Panc1 (cell line): Measurements from ENCODE around the gene CHST14. TPM values are rescaled to one million over a fixed set of nuclear protein-coding genes. Genes with fewer than 3 reads are reported as not detected.

Source experiments
- ATAC-seq: fragments of 200-7000 bp; cut with Tn5 transposase; 2 replicates; pipeline ENCODE4 v1.9.1; 2020; ENCODE audit warnings: mild to moderate bottlenecking, moderate library complexity
- BruUV-seq: library from RNA; stranded (reverse); fragments of 400-500 nt; replicated peaks from 2 replicates; lab custom pipeline; 2021; lab: Mats Ljungman, UMichigan
- CTCF ChIA-PET: fragments of 300-600 bp; sonication (Branson Sonifier 250); formaldehyde crosslinking; loops from one replicate; lab custom pipeline; 2022; ENCODE audit warnings: antibody characterized with exemption; lab: Charles Lee
- POLR2A ChIA-PET: fragments of 300-600 bp; sonication (Branson Sonifier 250); formaldehyde crosslinking; loops from one replicate; lab custom pipeline; 2022; ENCODE audit warnings: antibody characterized with exemption; lab: Charles Lee
- DNase-seq: peaks from one replicate; pipeline ENCODE4 v3.0.0-alpha.2; 2010; ENCODE audit warnings: low read depth, low spot score
- H3K27ac ChIP-seq: 2 replicates; pipeline ENCODE4 v1.5.1; 2011; ENCODE audit warnings: mild to moderate bottlenecking, low read length, inconsistent platforms
- H3K27me3 ChIP-seq: fragments of 200-500 bp; sonication (Bioruptor generic); 2 replicates; pipeline ENCODE4 v1.6.0; 2014; ENCODE audit warnings: low read length, inconsistent platforms; ENCODE audit not compliant: control insufficient read depth, insufficient read depth
- H3K36me3 ChIP-seq: fragments of 200-500 bp; sonication (Bioruptor generic); 2 replicates; pipeline ENCODE4 v1.5.1; 2014; ENCODE audit warnings: inconsistent platforms, mild to moderate bottlenecking, low read length, moderate library complexity; ENCODE audit not compliant: control insufficient read depth, insufficient read depth
- H3K4me1 ChIP-seq: 2 replicates; pipeline ENCODE4 v1.5.1; 2011; ENCODE audit warnings: inconsistent platforms, mild to moderate bottlenecking, low read length, moderate library complexity; ENCODE audit not compliant: control insufficient read depth, insufficient read depth
- H3K4me3 ChIP-seq, 2 experiments: 2 replicates each; pipeline ENCODE4 v1.5.1; 2011 to 2012; ENCODE audit warnings: low read depth in 2 of 2, low read length in 2 of 2, mild to moderate bottlenecking in 2 of 2, inconsistent platforms in 1 of 2, moderate library complexity in 1 of 2
- H3K9me3 ChIP-seq: fragments of 200-500 bp; sonication (Bioruptor generic); 2 replicates; pipeline ENCODE4 v1.5.1; 2014; ENCODE audit warnings: low read depth, mild to moderate bottlenecking, inconsistent platforms, low read length, moderate library complexity; ENCODE audit not compliant: control insufficient read depth, insufficient read depth
- CTCF ChIP-seq: fragments of 450-650 bp; IDR thresholded peaks from 2 replicates; pipeline ENCODE4 v1.5.1; 2017; ENCODE audit warnings: mild to moderate bottlenecking
- POLR2AphosphoS5 ChIP-seq: IDR thresholded peaks from 2 replicates; pipeline ENCODE4 v1.6.1; 2012; ENCODE audit warnings: mild to moderate bottlenecking, low read depth, low read length, moderate library complexity
- REST ChIP-seq, 2 experiments: IDR thresholded peaks; 2 replicates each; pipeline ENCODE4 v1.6.1; 2011 to 2012; ENCODE audit warnings: low read depth in 2 of 2, control low read depth in 1 of 2, low read length in 1 of 2, mild to moderate bottlenecking in 1 of 2, moderate library complexity in 1 of 2; ENCODE audit not compliant: insufficient read depth in 1 of 2
- SIN3A ChIP-seq: IDR thresholded peaks from 2 replicates; pipeline ENCODE4 v1.6.1; 2012; ENCODE audit warnings: low read depth, mild to moderate bottlenecking, low read length, moderate library complexity, borderline replicate concordance; ENCODE audit not compliant: insufficient read depth
- TCF7L2 ChIP-seq: IDR thresholded peaks from 2 replicates; pipeline ENCODE4 v1.6.1; 2011; ENCODE audit warnings: mild to moderate bottlenecking, low read depth, low read length, inconsistent platforms
- in situ Hi-C: cut with HindIII; loops from 2 replicates; pipeline ENCODE4 v1.10.0; 2016; ENCODE audit warnings: low sequenced_read_pairs, low pct_unique_long_range_greater_than_20kb
- intact Hi-C: fragments of 100-400 bp; cut with micrococcal nuclease; formaldehyde crosslinking; loops from one replicate; pipeline ENCODE4 v1.10.0; 2022; ENCODE audit not compliant: unreplicated experiment
- total RNA-seq: library from RNA; stranded (reverse); gene quantifications from one replicate; pipeline ENCODE4 v1.2.1, GENCODE V29; 2021; ENCODE audit not compliant: unreplicated experiment

The CHST14 gene
- total RNA-seq, 1 experiment from 2014 or later: 42.4 TPM

- Histone ChIP-seq H3K27me3 (no peaks in the 10 kb centered on the region), H3K4me3 (peak overlapping the region; percentile 62 to 71), H3K27ac (peak overlapping the region; percentile 77), H3K36me3 (no peaks in the 10 kb centered on the region; the same call in 1 of the 2 replicates), H3K9me3 (no peaks in the 10 kb centered on the region), H3K4me1 (peaks cover 14% of the 10 kb centered on the region)
- no TSS peak for BruUV-seq
- intact Hi-C loops (no loop called here), in situ Hi-C loops (no loop called here)
- ChIA-PET POLR2A (no interaction called here), CTCF (no interaction called here)
- no peak for DNase-seq
- 0 out of 2 replicates have a peak, but pooled peaks have one; percentile 18 for TF ChIP-seq POLR2AphosphoS5
- no peak for TF ChIP-seq SIN3A
- TF ChIP-seq TCF7L2: no peak
- peak; percentile 37 for ATAC-seq
Measured at GRCh38 chr15:40471808-40472150, 995 bp downstream of the CHST14 start.

GRCh38 chr15:40472171-40472727, 1.5 kb downstream of the CHST14 start:
- intact Hi-C loops (no loop called here), in situ Hi-C loops (no loop called here)
- H3K9me3 ChIP-seq: no peaks in the 10 kb centered on the region
- H3K4me1 ChIP-seq: peaks cover 14% of the 10 kb centered on the region
- no peak for DNase-seq
- no peaks in the 10 kb centered on the region for H3K27me3 ChIP-seq
- ATAC-seq: no peak
- TF ChIP-seq TCF7L2: no peak
- 0 out of 2 replicates have a peak, but pooled peaks have one; percentile 8 for TF ChIP-seq SIN3A
- TF ChIP-seq CTCF: no peak
- CTCF ChIA-PET: interaction anchor here (0.5 kb wide), 1 partner anchor 297 kb away, joined by 4 read pairs; the partner anchor contains the start of gene C15orf62
- H3K27ac ChIP-seq: peak overlapping the region; percentile 77
- peak overlapping the region; percentile 62 to 71 for H3K4me3 ChIP-seq
- BruUV-seq: no TSS peak
- POLR2A ChIA-PET: no interaction called here
- H3K36me3 ChIP-seq: no peaks in the 10 kb centered on the region; the same call in 1 of the 2 replicates

GRCh38 chr15:40474581-40474980, 3.8 kb downstream of the CHST14 start:
- H3K36me3 ChIP-seq: no peaks in the 10 kb centered on the region; the same call in 1 of the 2 replicates
- intact Hi-C loops: no loop called here
- no peak overlapping the region for H3K4me3 ChIP-seq
- BruUV-seq: no TSS peak
- TF ChIP-seq TCF7L2: no peak
- no peak for TF ChIP-seq REST (IDR thresholded peaks at IDR 0.05; ENCODE audit: insufficient read depth in 1 of 2, low read depth in 2 of 2, low read length in 1 of 2)
- TF ChIP-seq POLR2AphosphoS5: no peak
- TF ChIP-seq SIN3A: no peak
- TF ChIP-seq CTCF: no peak
- ChIA-PET CTCF (no interaction called here), POLR2A (interaction anchor here (0.5 kb wide), 1 partner anchor 30 kb away, joined by 9 read pairs; no protein-coding TSS in a partner anchor)
- no peaks in the 10 kb centered on the region for H3K27me3 ChIP-seq
- no peaks in the 10 kb centered on the region for H3K9me3 ChIP-seq
- DNase-seq (no peak), ATAC-seq (no peak)
- in situ Hi-C loops: no loop called here
- peaks cover 14% of the 10 kb centered on the region for H3K4me1 ChIP-seq
- H3K27ac ChIP-seq: no peak overlapping the region
